Suprapubic skin (tissue), 4 donors: ENCODE measurements around the gene GADL1.

Experiments
- CTCF ChIP-seq, 2 donors: fragments of 200-600 bp in 1 of 2; fragments of 450-650 bp in 1 of 2; sonication (generic) in 1 of 2; IDR thresholded peaks; one replicate each; pipeline ENCODE4 v1.5.1; 2016 to 2019; ENCODE audit warnings: antibody characterized with exemption in 2 of 2, mild to moderate bottlenecking in 1 of 2, moderate library complexity in 1 of 2
- POLR2A ChIP-seq, 2 donors: fragments of 450-650 bp; IDR thresholded peaks; one replicate each; pipeline ENCODE4 v1.6.1; 2017; ENCODE audit warnings: antibody characterized with exemption in 2 of 2, mild to moderate bottlenecking in 2 of 2, moderate library complexity in 2 of 2
- POLR2AphosphoS5 ChIP-seq, 3 donors: sonication (generic); formaldehyde crosslinking; IDR thresholded peaks; one replicate each; pipeline ENCODE4 v1.6.1; 2017; ENCODE audit warnings: antibody characterized with exemption in 3 of 3

DNA sequence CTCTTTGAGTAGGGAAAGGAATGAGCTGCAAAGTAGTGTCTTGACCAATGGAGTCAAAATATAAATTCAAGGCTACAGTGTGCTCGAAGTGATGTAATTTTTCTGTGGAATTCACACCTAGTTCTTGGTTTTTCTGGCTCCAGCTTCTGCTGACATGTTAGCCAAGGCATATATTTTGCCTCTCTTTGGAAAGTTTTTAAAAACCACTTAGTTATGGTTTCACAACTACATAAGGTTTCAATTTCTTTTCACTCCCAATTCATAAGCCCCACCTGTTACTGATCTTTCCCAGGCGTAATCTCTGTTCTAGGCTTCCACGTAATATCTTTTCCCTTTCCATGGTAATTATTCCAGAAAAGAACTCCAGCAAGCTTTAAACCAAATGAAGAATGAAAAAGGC, 46.9 kb downstream of the GADL1 start:
- TF ChIP-seq CTCF (IDR thresholded peaks at IDR 0.05) = no peak
- TF ChIP-seq POLR2A (IDR thresholded peaks at IDR 0.05) = no peak
- TF ChIP-seq POLR2AphosphoS5 (IDR thresholded peaks at IDR 0.05) = no peak
